ENCODE results near the gene SUSD3.

DNA sequence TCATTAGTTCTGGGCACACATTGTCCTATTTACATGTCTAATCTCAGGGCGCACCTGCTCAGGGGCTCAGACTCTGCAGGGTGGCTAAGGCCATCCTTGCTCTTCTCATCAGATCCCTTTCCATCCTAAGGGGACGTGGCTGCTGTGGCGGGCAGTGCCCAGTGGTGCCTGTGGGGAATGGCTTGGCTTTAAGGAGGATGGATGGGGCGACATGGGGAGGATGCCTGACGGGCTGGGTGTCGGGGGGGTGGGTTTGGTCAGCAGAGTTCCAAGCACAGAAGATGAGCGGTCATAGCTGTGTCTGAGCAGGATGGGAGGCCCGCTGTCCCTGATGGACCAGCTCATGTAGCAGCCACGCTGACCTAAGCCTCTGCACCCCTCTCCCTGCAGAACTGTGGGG lies 40.9 kb upstream of the SUSD3 start:
- TF ChIP-seq POLR2A (IDR thresholded peaks at IDR 0.05; ENCODE audit: low read depth, low read length) (no peak), MXI1 (IDR thresholded peaks at IDR 0.05; ENCODE audit: borderline replicate concordance, low read depth, low read length) (no peak), CEBPB (IDR thresholded peaks at IDR 0.05; ENCODE audit: low read depth, low read length) (no peak), SMC3 (IDR thresholded peaks at IDR 0.05; ENCODE audit: low read depth, low read length) (no peak), RAD21 (IDR thresholded peaks at IDR 0.05; ENCODE audit: low read length) (no peak), RFX5 (IDR thresholded peaks at IDR 0.05; ENCODE audit: low read depth, low read length) (no peak)
- TF ChIP-seq, protein P1, sequence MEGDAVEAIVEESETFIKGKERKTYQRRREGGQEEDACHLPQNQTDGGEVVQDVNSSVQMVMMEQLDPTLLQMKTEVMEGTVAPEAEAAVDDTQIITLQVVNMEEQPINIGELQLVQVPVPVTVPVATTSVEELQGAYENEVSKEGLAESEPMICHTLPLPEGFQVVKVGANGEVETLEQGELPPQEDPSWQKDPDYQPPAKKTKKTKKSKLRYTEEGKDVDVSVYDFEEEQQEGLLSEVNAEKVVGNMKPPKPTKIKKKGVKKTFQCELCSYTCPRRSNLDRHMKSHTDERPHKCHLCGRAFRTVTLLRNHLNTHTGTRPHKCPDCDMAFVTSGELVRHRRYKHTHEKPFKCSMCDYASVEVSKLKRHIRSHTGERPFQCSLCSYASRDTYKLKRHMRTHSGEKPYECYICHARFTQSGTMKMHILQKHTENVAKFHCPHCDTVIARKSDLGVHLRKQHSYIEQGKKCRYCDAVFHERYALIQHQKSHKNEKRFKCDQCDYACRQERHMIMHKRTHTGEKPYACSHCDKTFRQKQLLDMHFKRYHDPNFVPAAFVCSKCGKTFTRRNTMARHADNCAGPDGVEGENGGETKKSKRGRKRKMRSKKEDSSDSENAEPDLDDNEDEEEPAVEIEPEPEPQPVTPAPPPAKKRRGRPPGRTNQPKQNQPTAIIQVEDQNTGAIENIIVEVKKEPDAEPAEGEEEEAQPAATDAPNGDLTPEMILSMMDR (conservative IDR thresholded peaks at IDR 0.05; ENCODE audit: low read depth, low read length) = no peak
- TF ChIP-seq, protein P2, sequence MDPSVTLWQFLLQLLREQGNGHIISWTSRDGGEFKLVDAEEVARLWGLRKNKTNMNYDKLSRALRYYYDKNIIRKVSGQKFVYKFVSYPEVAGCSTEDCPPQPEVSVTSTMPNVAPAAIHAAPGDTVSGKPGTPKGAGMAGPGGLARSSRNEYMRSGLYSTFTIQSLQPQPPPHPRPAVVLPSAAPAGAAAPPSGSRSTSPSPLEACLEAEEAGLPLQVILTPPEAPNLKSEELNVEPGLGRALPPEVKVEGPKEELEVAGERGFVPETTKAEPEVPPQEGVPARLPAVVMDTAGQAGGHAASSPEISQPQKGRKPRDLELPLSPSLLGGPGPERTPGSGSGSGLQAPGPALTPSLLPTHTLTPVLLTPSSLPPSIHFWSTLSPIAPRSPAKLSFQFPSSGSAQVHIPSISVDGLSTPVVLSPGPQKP (IDR thresholded peaks at IDR 0.05; ENCODE audit: borderline replicate concordance, low read depth, low read length) = no peak
